ENCODE measurements around the gene RRAS. TPM values are rescaled to one million over a fixed set of nuclear protein-coding genes. Genes with fewer than 3 reads are reported as not detected.

The RRAS gene
- total RNA-seq, 6 donors from 2014 or later = 81.7 to 160 (median 107) TPM

DNA sequence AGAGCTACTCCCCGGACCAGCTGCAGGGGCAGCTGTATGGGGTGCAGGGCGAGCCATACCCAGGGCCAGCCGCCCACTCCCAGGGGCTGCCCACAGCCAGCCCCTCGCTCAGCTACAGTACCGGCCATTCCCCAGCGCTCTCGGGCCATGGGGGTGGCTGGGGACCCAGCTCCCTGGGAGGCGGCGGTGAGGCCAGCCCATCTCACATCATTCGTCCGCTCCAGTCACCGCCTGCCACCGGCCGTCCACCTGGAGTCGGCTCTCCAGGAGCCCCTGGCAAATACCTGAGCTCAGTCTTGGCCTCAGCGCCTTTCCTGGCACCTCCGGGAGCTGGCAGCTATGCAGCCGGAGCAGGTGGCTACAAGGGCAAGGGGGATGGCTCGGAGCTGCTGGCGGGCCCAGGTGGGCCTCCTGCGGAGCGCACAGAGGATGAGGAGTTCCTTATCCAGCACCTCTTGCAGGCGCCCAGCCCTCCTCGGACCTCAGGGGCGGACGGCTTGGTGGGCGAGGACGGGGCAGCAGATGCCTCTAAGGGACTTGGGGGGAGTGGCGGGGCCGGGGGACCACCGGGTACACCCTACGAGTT is 44.0 kb downstream of the RRAS start:
- H3K9me3 ChIP-seq = no peaks in the 10 kb centered on the region
- no peak overlapping the region for H3K27ac ChIP-seq
- H3K4me1 ChIP-seq = peaks cover 16 to 25% (median 20%) of the 10 kb centered on the region in 4 donors
- ATAC-seq (ENCODE audit: low FRiP score in 2 of 2) = no peak
- TF ChIP-seq POLR2AphosphoS5 (IDR thresholded peaks at IDR 0.05) (no peak), POLR2A (IDR thresholded peaks at IDR 0.05) (no peak), EP300 (IDR thresholded peaks at IDR 0.05) (no peak)
- TF ChIP-seq, protein P1, sequence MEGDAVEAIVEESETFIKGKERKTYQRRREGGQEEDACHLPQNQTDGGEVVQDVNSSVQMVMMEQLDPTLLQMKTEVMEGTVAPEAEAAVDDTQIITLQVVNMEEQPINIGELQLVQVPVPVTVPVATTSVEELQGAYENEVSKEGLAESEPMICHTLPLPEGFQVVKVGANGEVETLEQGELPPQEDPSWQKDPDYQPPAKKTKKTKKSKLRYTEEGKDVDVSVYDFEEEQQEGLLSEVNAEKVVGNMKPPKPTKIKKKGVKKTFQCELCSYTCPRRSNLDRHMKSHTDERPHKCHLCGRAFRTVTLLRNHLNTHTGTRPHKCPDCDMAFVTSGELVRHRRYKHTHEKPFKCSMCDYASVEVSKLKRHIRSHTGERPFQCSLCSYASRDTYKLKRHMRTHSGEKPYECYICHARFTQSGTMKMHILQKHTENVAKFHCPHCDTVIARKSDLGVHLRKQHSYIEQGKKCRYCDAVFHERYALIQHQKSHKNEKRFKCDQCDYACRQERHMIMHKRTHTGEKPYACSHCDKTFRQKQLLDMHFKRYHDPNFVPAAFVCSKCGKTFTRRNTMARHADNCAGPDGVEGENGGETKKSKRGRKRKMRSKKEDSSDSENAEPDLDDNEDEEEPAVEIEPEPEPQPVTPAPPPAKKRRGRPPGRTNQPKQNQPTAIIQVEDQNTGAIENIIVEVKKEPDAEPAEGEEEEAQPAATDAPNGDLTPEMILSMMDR (IDR thresholded peaks at IDR 0.05) = no peak
- H3K4me3 ChIP-seq = no peak overlapping the region
- WGBS, 2 donors = 92 to 96% methylated on average over 11 to 30 of the region's 32 CpGs
- H3K27me3 ChIP-seq = no peaks in the 10 kb centered on the region
- DNase-seq = peak in 1 of 2 donors; percentile 81
- H3K36me3 ChIP-seq = peaks cover 18 to 72% (median 67%) of the 10 kb centered on the region in 4 donors

DNA sequence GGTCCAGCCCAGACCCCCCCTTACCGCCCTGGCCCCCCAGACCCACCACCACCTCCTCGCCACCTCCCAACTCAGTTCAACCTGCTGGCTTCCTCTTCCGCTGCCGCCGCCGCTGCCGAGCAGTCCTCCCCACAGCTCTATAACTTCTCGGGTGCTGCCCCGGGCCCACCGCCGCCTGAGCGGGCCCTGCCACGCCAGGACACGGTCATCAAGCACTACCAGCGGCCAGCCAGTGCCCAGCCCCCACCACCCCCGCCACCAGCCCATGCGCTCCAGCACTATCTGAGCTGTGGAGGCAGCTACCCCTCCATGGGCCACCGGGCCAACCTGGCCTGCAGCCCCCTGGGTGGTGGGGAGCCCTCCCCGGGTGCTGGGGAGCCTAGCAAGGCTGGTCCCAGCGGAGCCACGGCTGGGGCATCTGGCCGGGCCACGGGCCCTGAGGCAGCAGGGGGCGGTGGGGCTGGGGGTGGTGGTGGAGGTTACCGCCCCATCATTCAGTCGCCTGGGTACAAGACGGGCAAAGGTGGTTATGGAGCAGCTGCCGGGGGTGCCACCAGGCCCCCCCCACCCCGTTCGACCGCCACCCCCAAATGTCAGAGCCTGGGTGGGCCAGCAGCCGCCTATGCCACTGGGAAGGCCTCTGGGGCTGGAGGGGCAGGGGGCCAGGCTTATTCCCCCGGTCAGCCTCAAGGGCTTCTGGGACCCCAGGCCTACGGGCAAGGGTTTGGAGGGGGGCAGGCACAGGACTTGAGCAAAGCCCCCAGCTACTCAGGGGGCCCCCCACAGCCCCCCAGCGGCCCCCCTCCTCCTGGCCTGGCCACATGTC is 44.7 kb downstream of the RRAS start:
- peaks cover 16 to 26% (median 22%) of the 10 kb centered on the region in 4 donors for H3K4me1 ChIP-seq
- WGBS, 2 donors = 89 to 96% methylated on average over 15 to 24 of the region's 35 CpGs
- no peak overlapping the region for H3K4me3 ChIP-seq
- TF ChIP-seq, protein P1 (IDR thresholded peaks at IDR 0.05) = no peak
- TF ChIP-seq POLR2AphosphoS5 (IDR thresholded peaks at IDR 0.05) = no peak
- TF ChIP-seq EP300 (IDR thresholded peaks at IDR 0.05) = no peak
- no peak for TF ChIP-seq POLR2A (IDR thresholded peaks at IDR 0.05)
- DNase-seq = peak in 1 of 2 donors; percentile 83
- H3K9me3 ChIP-seq = no peaks in the 10 kb centered on the region
- H3K27me3 ChIP-seq = no peaks in the 10 kb centered on the region
- no peak overlapping the region for H3K27ac ChIP-seq
- peaks cover 18 to 65% (median 62%) of the 10 kb centered on the region in 4 donors for H3K36me3 ChIP-seq
- ATAC-seq (ENCODE audit: low FRiP score in 2 of 2) = no peak

DNA sequence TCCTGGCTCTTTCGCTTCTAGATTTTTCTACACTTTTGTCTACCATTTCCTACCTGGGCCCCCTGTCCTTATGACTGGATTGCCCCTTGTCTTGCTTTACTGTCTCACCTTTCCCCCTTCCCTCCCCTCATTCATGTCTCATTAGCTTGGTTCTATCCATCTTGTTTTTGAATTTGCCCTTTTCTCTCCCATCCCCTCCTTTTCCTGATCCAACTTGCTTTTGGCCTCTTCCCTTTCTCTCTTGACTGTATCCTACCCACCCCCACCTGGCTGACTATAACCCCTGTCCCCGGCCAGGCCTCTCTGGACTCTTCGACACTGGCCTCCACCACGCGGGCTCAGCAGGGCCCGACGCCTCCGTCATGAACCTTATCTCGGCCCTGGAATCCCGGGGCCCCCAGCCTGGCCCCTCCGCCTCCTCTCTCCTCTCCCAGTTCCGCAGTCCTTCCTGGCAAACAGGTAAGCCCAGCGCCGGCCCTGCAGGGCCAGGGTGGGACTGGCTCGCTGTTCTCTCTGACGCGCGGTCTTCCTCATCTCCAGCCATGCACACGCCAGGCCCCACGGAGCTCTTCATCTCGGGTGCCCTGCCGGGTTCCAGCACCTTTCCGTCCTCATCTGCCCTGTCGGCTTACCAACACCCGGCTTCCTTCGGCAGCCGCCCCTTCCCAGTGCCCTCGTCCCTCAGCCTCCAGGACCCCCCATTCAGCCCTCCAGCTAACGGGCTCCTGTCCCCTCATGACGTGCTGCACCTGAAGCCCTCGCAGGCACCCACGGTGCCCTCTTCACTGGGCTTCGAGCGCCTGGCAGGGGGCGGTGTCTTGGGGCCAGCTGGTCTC is 45.6 kb downstream of the RRAS start:
- Histone ChIP-seq H3K27ac (peak overlapping the region; percentile 91 to 96 (median 93)), H3K4me1 (peaks cover 16 to 32% (median 26%) of the 10 kb centered on the region in 4 donors), H3K27me3 (no peaks in the 10 kb centered on the region), H3K9me3 (no peaks in the 10 kb centered on the region), H3K36me3 (peaks cover 18 to 57% (median 53%) of the 10 kb centered on the region in 4 donors), H3K4me3 (no peak overlapping the region)
- WGBS, 2 donors = 92 to 93% methylated on average over 32 to 35 of the region's 35 CpGs
- ATAC-seq (ENCODE audit: low FRiP score in 2 of 2) = no peak
- DNase-seq = peak in 1 of 2 donors; percentile 74
- TF ChIP-seq POLR2A (IDR thresholded peaks at IDR 0.05) = no peak
- TF ChIP-seq, protein P1 (IDR thresholded peaks at IDR 0.05) = no peak
- TF ChIP-seq POLR2AphosphoS5 (IDR thresholded peaks at IDR 0.05) = no peak
- TF ChIP-seq EP300 (IDR thresholded peaks at IDR 0.05) = no peak

DNA sequence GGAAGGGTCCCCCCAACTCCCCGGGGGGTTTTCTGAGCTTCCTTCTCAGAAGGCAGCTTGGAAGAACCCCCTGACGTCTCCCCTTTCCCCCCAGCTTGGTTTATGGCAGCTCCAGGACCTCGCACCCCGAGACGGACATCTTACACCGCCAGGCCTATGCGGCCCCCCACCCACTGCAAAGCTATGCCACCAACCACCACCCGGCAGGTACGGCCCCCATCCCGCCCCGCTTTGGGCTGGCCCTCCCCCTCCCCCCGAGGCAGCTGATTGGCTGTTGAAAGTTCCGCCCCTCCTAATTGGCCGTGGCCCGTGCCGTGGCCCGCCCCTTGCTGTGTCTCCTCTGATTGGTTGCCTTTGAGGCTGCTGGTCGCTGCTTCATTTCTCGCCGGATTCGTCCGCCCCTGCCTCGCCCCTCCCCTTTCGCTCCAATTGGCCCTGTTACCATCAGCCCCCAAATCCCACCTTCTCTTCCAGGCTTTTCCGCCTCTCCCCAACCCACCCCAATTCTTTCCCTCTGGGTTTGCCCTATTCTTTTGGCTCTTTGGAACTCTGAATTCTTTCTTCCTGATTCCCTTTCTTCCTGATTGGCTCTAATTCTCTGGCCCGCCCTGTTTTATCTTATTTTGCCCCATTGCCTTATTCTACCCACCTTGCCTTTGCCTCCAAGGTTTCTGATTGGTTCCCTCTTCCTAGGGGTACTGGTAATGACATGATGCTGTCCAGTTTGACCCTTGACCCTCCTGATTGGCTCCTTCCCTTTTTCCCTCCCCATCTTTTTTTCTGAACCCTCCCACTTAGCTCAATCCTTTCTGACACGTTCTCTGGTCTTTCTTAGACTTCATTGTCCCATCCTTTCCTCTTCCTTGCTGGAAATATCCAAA is 46.5 kb downstream of the RRAS start:
- no peaks in the 10 kb centered on the region for H3K27me3 ChIP-seq
- peak; percentile 82 to 84 for ATAC-seq (ENCODE audit: low FRiP score in 2 of 2)
- peak overlapping the region; percentile 91 to 96 (median 93) for H3K27ac ChIP-seq
- peaks cover 16 to 32% (median 26%) of the 10 kb centered on the region in 4 donors for H3K4me1 ChIP-seq
- H3K9me3 ChIP-seq = no peaks in the 10 kb centered on the region
- peaks cover 18 to 48% (median 45%) of the 10 kb centered on the region in 4 donors for H3K36me3 ChIP-seq
- peak overlapping the region in 3 of 4 donors; percentile 87 to 99 (median 94) for H3K4me3 ChIP-seq
- peak; percentile 94 for DNase-seq
- TF ChIP-seq, protein P1 (IDR thresholded peaks at IDR 0.05) = no peak
- peak in 1 of 4 donors; percentile 17 for TF ChIP-seq POLR2A (IDR thresholded peaks at IDR 0.05)
- WGBS, 2 donors = 8 to 13% methylated on average over 17 to 24 of the region's 27 CpGs

Measured in upper lobe of left lung (tissue), 6 donors.